ENCODE measurements around the gene DAND5.
"Not testable (repeated sequence)": the region's sequence is repeated elsewhere in the genome, so short reads cannot be mapped to it uniquely, and the experiment has no call there.

DAND5 gene

GRCh38 chr19:12967907-12968306 is 1.5 kb upstream of the DAND5 start:
- DNase-seq = no peak

GRCh38 chr19:12970070-12970820 is 869 bp downstream of the DAND5 start:
- DNase-seq = no peak

- DNase-seq = no peak
Observed at GRCh38 chr19:12973236-12973635, 3.9 kb downstream of the DAND5 start.

- peak; percentile 85 for DNase-seq
Observed at GRCh38 chr19:12974301-12975220, 5.2 kb downstream of the DAND5 start.

GRCh38 chr19:12975221-12975741 is 5.9 kb downstream of the DAND5 start:
- DNase-seq = no peak

- DNase-seq = not testable (repeated sequence)
Observed at GRCh38 chr19:12976109-12976508, 6.7 kb downstream of the DAND5 start.

GRCh38 chr19:12979974-12980373 is 10.6 kb downstream of the DAND5 start:
- DNase-seq = no peak

- no peak for DNase-seq
Observed at GRCh38 chr19:12982648-12983047, 13.3 kb downstream of the DAND5 start.

- DNase-seq = no peak
Observed at GRCh38 chr19:12983091-12983490, 13.7 kb downstream of the DAND5 start.

- DNase-seq = no peak
Observed at GRCh38 chr19:12983542-12984142, 14.3 kb downstream of the DAND5 start.

- DNase-seq = no peak
Observed at GRCh38 chr19:12984143-12984627, 14.8 kb downstream of the DAND5 start.

GRCh38 chr19:12984683-12985048 is 15.3 kb downstream of the DAND5 start:
- DNase-seq = no peak

- no peak for DNase-seq
Observed at GRCh38 chr19:12985049-12985776, 15.8 kb downstream of the DAND5 start.

- no peak for DNase-seq
Observed at GRCh38 chr19:12986726-12987125, 17.4 kb downstream of the DAND5 start.

GRCh38 chr19:12987190-12987589 is 17.8 kb downstream of the DAND5 start:
- DNase-seq = no peak

- no peak for DNase-seq
Observed at GRCh38 chr19:12987781-12988180, 18.4 kb downstream of the DAND5 start.

GRCh38 chr19:12990431-12990830 is 21.1 kb downstream of the DAND5 start:
- DNase-seq = no peak

- DNase-seq = no peak
Observed at GRCh38 chr19:12990853-12991252, 21.5 kb downstream of the DAND5 start.

GRCh38 chr19:12991296-12991695 is 21.9 kb downstream of the DAND5 start:
- DNase-seq = no peak

GRCh38 chr19:12992729-12993128 is 23.4 kb downstream of the DAND5 start:
- no peak for DNase-seq

GRCh38 chr19:12993562-12993961 is 24.2 kb downstream of the DAND5 start:
- no peak for DNase-seq
